Measurements from ENCODE around the gene CEP57L1.
"Not testable (repeated sequence)": the region's sequence is repeated elsewhere in the genome, so short reads cannot be mapped to it uniquely, and the experiment has no call there.

The CEP57L1 gene

GRCh38 chr6:109073344-109074132 lies 21.8 kb upstream of the CEP57L1 start:
- peaks cover 20 to 27% of the 10 kb centered on the region in 2 donors for H3K4me1 ChIP-seq (ENCODE audit: control insufficient read depth in 1 of 2, insufficient read depth in 2 of 2, low read length in 2 of 2)
- no peak overlapping the region for H3K9ac ChIP-seq (ENCODE audit: low read depth in 1 of 2, low read length in 2 of 2)
- no peak overlapping the region for H3K27ac ChIP-seq (ENCODE audit: low read depth, low read length)
- no peaks in the 10 kb centered on the region for H3K27me3 ChIP-seq (ENCODE audit: control insufficient read depth in 1 of 2, insufficient read depth in 2 of 2, low read length in 2 of 2)
- H3K4me3 ChIP-seq (ENCODE audit: low read depth in 1 of 2, low read length in 2 of 2): no peak overlapping the region
- H3K36me3 ChIP-seq (ENCODE audit: control insufficient read depth in 1 of 2, insufficient read depth in 2 of 2, low read length in 2 of 2): no peaks in the 10 kb centered on the region
- no peaks in the 10 kb centered on the region for H3K9me3 ChIP-seq (ENCODE audit: control insufficient read depth in 1 of 2, low read length in 2 of 2)

GRCh38 chr6:109074133-109074415 lies 21.2 kb upstream of the CEP57L1 start:
- Histone ChIP-seq H3K4me3 (ENCODE audit: low read depth in 1 of 2, low read length in 2 of 2) (no peak overlapping the region), H3K27ac (ENCODE audit: low read depth, low read length) (no peak overlapping the region), H3K36me3 (ENCODE audit: control insufficient read depth in 1 of 2, insufficient read depth in 2 of 2, low read length in 2 of 2) (no peaks in the 10 kb centered on the region), H3K9ac (ENCODE audit: low read depth in 1 of 2, low read length in 2 of 2) (no peak overlapping the region), H3K27me3 (ENCODE audit: control insufficient read depth in 1 of 2, insufficient read depth in 2 of 2, low read length in 2 of 2) (no peaks in the 10 kb centered on the region), H3K9me3 (ENCODE audit: control insufficient read depth in 1 of 2, low read length in 2 of 2) (no peaks in the 10 kb centered on the region), H3K4me1 (ENCODE audit: control insufficient read depth in 1 of 2, insufficient read depth in 2 of 2, low read length in 2 of 2) (peaks cover 20 to 27% of the 10 kb centered on the region in 2 donors)

GRCh38 chr6:109075934-109076333 lies 19.4 kb upstream of the CEP57L1 start:
- peaks cover 20 to 25% of the 10 kb centered on the region in 2 donors for H3K4me1 ChIP-seq (ENCODE audit: control insufficient read depth in 1 of 2, insufficient read depth in 2 of 2, low read length in 2 of 2)
- no peaks in the 10 kb centered on the region for H3K27me3 ChIP-seq (ENCODE audit: control insufficient read depth in 1 of 2, insufficient read depth in 2 of 2, low read length in 2 of 2)
- no peak overlapping the region for H3K27ac ChIP-seq (ENCODE audit: low read depth, low read length)
- H3K9ac ChIP-seq (ENCODE audit: low read depth in 1 of 2, low read length in 2 of 2): no peak overlapping the region
- no peaks in the 10 kb centered on the region for H3K36me3 ChIP-seq (ENCODE audit: control insufficient read depth in 1 of 2, insufficient read depth in 2 of 2, low read length in 2 of 2)
- H3K4me3 ChIP-seq (ENCODE audit: low read depth in 1 of 2, low read length in 2 of 2): no peak overlapping the region
- H3K9me3 ChIP-seq (ENCODE audit: control insufficient read depth in 1 of 2, low read length in 2 of 2): no peaks in the 10 kb centered on the region

- no peak overlapping the region for H3K4me3 ChIP-seq (ENCODE audit: low read depth in 1 of 2, low read length in 2 of 2)
- no peak overlapping the region for H3K9ac ChIP-seq (ENCODE audit: low read depth in 1 of 2, low read length in 2 of 2)
- H3K9me3 ChIP-seq (ENCODE audit: control insufficient read depth in 1 of 2, low read length in 2 of 2): no peaks in the 10 kb centered on the region
- H3K36me3 ChIP-seq (ENCODE audit: control insufficient read depth in 1 of 2, insufficient read depth in 2 of 2, low read length in 2 of 2): no peaks in the 10 kb centered on the region
- H3K27ac ChIP-seq (ENCODE audit: low read depth, low read length): no peak overlapping the region
- no peaks in the 10 kb centered on the region for H3K27me3 ChIP-seq (ENCODE audit: control insufficient read depth in 1 of 2, insufficient read depth in 2 of 2, low read length in 2 of 2)
- H3K4me1 ChIP-seq (ENCODE audit: control insufficient read depth in 1 of 2, insufficient read depth in 2 of 2, low read length in 2 of 2): peaks cover 18 to 21% of the 10 kb centered on the region in 2 donors
Observed at GRCh38 chr6:109076377-109076776, 18.9 kb upstream of the CEP57L1 start.

- peaks cover 0 to 5% of the 10 kb centered on the region in 2 donors for H3K4me1 ChIP-seq (ENCODE audit: control insufficient read depth in 1 of 2, insufficient read depth in 2 of 2, low read length in 2 of 2)
- H3K27ac ChIP-seq (ENCODE audit: low read depth, low read length): no peak overlapping the region
- no peaks in the 10 kb centered on the region for H3K9me3 ChIP-seq (ENCODE audit: control insufficient read depth in 1 of 2, low read length in 2 of 2)
- H3K9ac ChIP-seq (ENCODE audit: low read depth in 1 of 2, low read length in 2 of 2): no peak overlapping the region
- H3K27me3 ChIP-seq (ENCODE audit: control insufficient read depth in 1 of 2, insufficient read depth in 2 of 2, low read length in 2 of 2): no peaks in the 10 kb centered on the region
- H3K4me3 ChIP-seq (ENCODE audit: low read depth in 1 of 2, low read length in 2 of 2): no peak overlapping the region
- peaks cover 4 to 5% of the 10 kb centered on the region in 2 donors for H3K36me3 ChIP-seq (ENCODE audit: control insufficient read depth in 1 of 2, insufficient read depth in 2 of 2, low read length in 2 of 2)
Observed at GRCh38 chr6:109079981-109080380, 15.3 kb upstream of the CEP57L1 start.

GRCh38 chr6:109081026-109081425 lies 14.3 kb upstream of the CEP57L1 start:
- no peaks in the 10 kb centered on the region for H3K27me3 ChIP-seq (ENCODE audit: control insufficient read depth in 1 of 2, insufficient read depth in 2 of 2, low read length in 2 of 2)
- H3K9ac ChIP-seq (ENCODE audit: low read depth in 1 of 2, low read length in 2 of 2): no peak overlapping the region
- no peak overlapping the region for H3K4me3 ChIP-seq (ENCODE audit: low read depth in 1 of 2, low read length in 2 of 2)
- peaks cover 4 to 5% of the 10 kb centered on the region in 2 donors for H3K36me3 ChIP-seq (ENCODE audit: control insufficient read depth in 1 of 2, insufficient read depth in 2 of 2, low read length in 2 of 2)
- H3K4me1 ChIP-seq (ENCODE audit: control insufficient read depth in 1 of 2, insufficient read depth in 2 of 2, low read length in 2 of 2): peaks cover 0 to 5% of the 10 kb centered on the region in 2 donors
- H3K27ac ChIP-seq (ENCODE audit: low read depth, low read length): no peak overlapping the region
- no peaks in the 10 kb centered on the region for H3K9me3 ChIP-seq (ENCODE audit: control insufficient read depth in 1 of 2, low read length in 2 of 2)

GRCh38 chr6:109081516-109082187 lies 13.7 kb upstream of the CEP57L1 start:
- H3K9me3 ChIP-seq (ENCODE audit: control insufficient read depth in 1 of 2, low read length in 2 of 2): no peaks in the 10 kb centered on the region
- peaks cover 4 to 5% of the 10 kb centered on the region in 2 donors for H3K36me3 ChIP-seq (ENCODE audit: control insufficient read depth in 1 of 2, insufficient read depth in 2 of 2, low read length in 2 of 2)
- no peak overlapping the region for H3K9ac ChIP-seq (ENCODE audit: low read depth in 1 of 2, low read length in 2 of 2)
- H3K27me3 ChIP-seq (ENCODE audit: control insufficient read depth in 1 of 2, insufficient read depth in 2 of 2, low read length in 2 of 2): no peaks in the 10 kb centered on the region
- no peak overlapping the region for H3K4me3 ChIP-seq (ENCODE audit: low read depth in 1 of 2, low read length in 2 of 2)
- H3K27ac ChIP-seq (ENCODE audit: low read depth, low read length): no peak overlapping the region
- peaks cover 0 to 5% of the 10 kb centered on the region in 2 donors for H3K4me1 ChIP-seq (ENCODE audit: control insufficient read depth in 1 of 2, insufficient read depth in 2 of 2, low read length in 2 of 2)

GRCh38 chr6:109082188-109082577 lies 13.1 kb upstream of the CEP57L1 start:
- no peak overlapping the region for H3K4me3 ChIP-seq (ENCODE audit: low read depth in 1 of 2, low read length in 2 of 2)
- H3K27me3 ChIP-seq (ENCODE audit: control insufficient read depth in 1 of 2, insufficient read depth in 2 of 2, low read length in 2 of 2): no peaks in the 10 kb centered on the region
- H3K36me3 ChIP-seq (ENCODE audit: control insufficient read depth in 1 of 2, insufficient read depth in 2 of 2, low read length in 2 of 2): peaks cover 4 to 5% of the 10 kb centered on the region in 2 donors
- no peak overlapping the region for H3K9ac ChIP-seq (ENCODE audit: low read depth in 1 of 2, low read length in 2 of 2)
- no peaks in the 10 kb centered on the region for H3K9me3 ChIP-seq (ENCODE audit: control insufficient read depth in 1 of 2, low read length in 2 of 2)
- no peak overlapping the region for H3K27ac ChIP-seq (ENCODE audit: low read depth, low read length)
- H3K4me1 ChIP-seq (ENCODE audit: control insufficient read depth in 1 of 2, insufficient read depth in 2 of 2, low read length in 2 of 2): peaks cover 0 to 5% of the 10 kb centered on the region in 2 donors

- H3K36me3 ChIP-seq (ENCODE audit: control insufficient read depth in 1 of 2, insufficient read depth in 2 of 2, low read length in 2 of 2): peaks cover 4 to 5% of the 10 kb centered on the region in 2 donors
- H3K27ac ChIP-seq (ENCODE audit: low read depth, low read length): no peak overlapping the region
- H3K4me1 ChIP-seq (ENCODE audit: control insufficient read depth in 1 of 2, insufficient read depth in 2 of 2, low read length in 2 of 2): peaks cover 0 to 18% of the 10 kb centered on the region in 2 donors
- no peak overlapping the region for H3K4me3 ChIP-seq (ENCODE audit: low read depth in 1 of 2, low read length in 2 of 2)
- H3K9ac ChIP-seq (ENCODE audit: low read depth in 1 of 2, low read length in 2 of 2): no peak overlapping the region
- H3K9me3 ChIP-seq (ENCODE audit: control insufficient read depth in 1 of 2, low read length in 2 of 2): no peaks in the 10 kb centered on the region
- H3K27me3 ChIP-seq (ENCODE audit: control insufficient read depth in 1 of 2, insufficient read depth in 2 of 2, low read length in 2 of 2): no peaks in the 10 kb centered on the region
Observed at GRCh38 chr6:109083657-109084056, 11.7 kb upstream of the CEP57L1 start.

- H3K9me3 ChIP-seq (ENCODE audit: control insufficient read depth in 1 of 2, low read length in 2 of 2); H3K36me3 ChIP-seq (ENCODE audit: control insufficient read depth in 1 of 2, insufficient read depth in 2 of 2, low read length in 2 of 2); H3K9ac ChIP-seq (ENCODE audit: low read depth in 1 of 2, low read length in 2 of 2); H3K27me3 ChIP-seq (ENCODE audit: control insufficient read depth in 1 of 2, insufficient read depth in 2 of 2, low read length in 2 of 2); H3K27ac ChIP-seq (ENCODE audit: low read depth, low read length); H3K4me3 ChIP-seq (ENCODE audit: low read depth in 1 of 2, low read length in 2 of 2): not testable (repeated sequence)
- peaks cover 0 to 18% of the 10 kb centered on the region in 2 donors for H3K4me1 ChIP-seq (ENCODE audit: control insufficient read depth in 1 of 2, insufficient read depth in 2 of 2, low read length in 2 of 2)
Observed at GRCh38 chr6:109084146-109084545, 11.2 kb upstream of the CEP57L1 start.

Measured in duodenal mucosa (tissue), 2 donors.